Measurements from ENCODE around the gene STAT1.

GRCh38 chr2:191049728-191050639 lies 36.0 kb upstream of the STAT1 start:
- TF ChIP-seq POLR2A (IDR thresholded peaks at IDR 0.05) (no peak), CTCF (IDR thresholded peaks at IDR 0.05) (no peak), POLR2AphosphoS5 (IDR thresholded peaks at IDR 0.05) (no peak), EP300 (IDR thresholded peaks at IDR 0.05; ENCODE audit: low read depth) (no peak)
